Measurements from ENCODE around the gene DALRD3. TPM values are rescaled to one million over a fixed set of nuclear protein-coding genes. Genes with fewer than 3 reads are reported as not detected.

DALRD3 gene
- total and polyA plus RNA-seq, 2 of the 8 experiments (the other 6 are each of a cell fraction or from before 2014, with no cell fraction given), result 30.4 to 86.5 TPM

DNA sequence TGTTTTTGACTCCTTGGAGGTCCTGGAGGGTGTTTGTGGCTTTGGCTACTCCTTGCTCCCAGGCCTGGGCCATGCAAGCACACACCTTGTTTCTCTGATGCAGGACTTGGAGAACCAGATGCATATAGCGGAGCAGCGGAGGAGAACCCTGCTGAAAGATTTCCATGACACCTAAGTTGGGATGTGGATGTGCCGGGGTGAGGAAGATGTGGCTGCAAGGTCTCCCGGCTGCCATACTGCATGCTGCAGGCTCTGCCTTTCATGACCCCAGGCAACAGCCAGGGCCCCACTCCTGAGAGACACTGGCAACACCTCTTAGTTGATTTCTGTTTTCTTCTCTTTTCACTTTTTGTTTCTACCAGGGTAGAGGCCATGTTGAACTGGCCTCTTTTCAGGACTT lies 35.3 kb downstream of the DALRD3 start (continued):
- no peak for TF ChIP-seq SP2 (IDR thresholded peaks at IDR 0.05; ENCODE audit: low read length)
